22Rv1 (cell line): ENCODE data around the gene SPTLC2.

ENCODE experiments used
- H3K27ac ChIP-seq: fragments of 450-650 bp; 2 replicates; pipeline ENCODE4 v1.5.1; 2017
- CTCF ChIP-seq: fragments of 450-650 bp; IDR thresholded peaks from 2 replicates; pipeline ENCODE4 v1.5.1; 2017; ENCODE audit warnings: mild to moderate bottlenecking
- ZFX ChIP-seq: fragments of 450-650 bp; IDR thresholded peaks from 2 replicates; pipeline ENCODE4 v1.6.1; 2017; ENCODE audit warnings: antibody characterized with exemption, borderline replicate concordance

SPTLC2 gene

GRCh38 chr14:77459072-77459723 is 157.2 kb downstream of the SPTLC2 start:
- peak overlapping the region; percentile 84 for H3K27ac ChIP-seq

DNA sequence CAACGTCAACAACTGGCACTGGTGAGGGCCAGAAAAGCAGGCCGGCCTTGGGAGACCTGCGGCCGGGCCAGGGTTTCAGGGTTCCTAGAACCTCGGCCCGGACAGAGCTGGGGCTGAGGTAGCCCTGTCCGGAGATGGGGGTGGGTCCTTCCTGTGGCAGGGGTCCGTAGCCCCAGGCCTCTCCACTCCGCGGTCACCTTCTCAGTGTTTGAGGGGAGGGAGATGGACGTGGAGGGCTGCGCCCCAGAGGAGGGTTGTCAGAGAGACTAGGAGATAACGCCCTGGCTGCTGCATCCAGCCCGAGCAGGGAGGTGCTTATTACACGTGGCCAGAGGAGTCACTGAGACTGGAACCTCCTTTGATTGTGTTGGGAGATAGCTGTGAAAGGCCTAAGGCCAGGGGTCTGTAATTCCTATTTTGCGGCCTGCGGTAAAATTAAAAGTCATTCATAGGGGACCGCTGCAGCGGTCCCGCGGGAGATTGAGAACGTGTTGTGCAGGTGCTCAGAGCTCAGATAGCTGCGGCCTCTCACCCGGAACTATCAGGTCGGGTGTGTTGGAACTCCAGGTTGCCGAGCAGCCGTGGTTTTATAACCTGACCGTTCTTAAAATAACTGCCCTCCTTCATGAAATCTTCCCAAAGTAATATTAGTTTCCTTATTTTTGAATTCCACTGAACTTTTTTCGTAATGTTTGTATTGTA is 158.0 kb downstream of the SPTLC2 start:
- H3K27ac ChIP-seq, result peak overlapping the region; percentile 84
- TF ChIP-seq ZFX (no peak), CTCF (no peak)

More at GRCh38 chr14:77459072-77459723, 157.2 kb downstream of the SPTLC2 start:
- TF ChIP-seq CTCF (peak; percentile 79), ZFX (no peak)

GRCh38 chr14:77457522-77458248 is 158.8 kb downstream of the SPTLC2 start, which contains the start of the genes AHSA1 and VIPAS39:
Gene AHSA1, plus strand, starts transcription at chr14:77458093. Its CDS starts 97 bp downstream, at chr14:77458190.
Gene VIPAS39, minus strand, starts transcription at chr14:77457601. Its CDS starts 3,499 bp downstream, at chr14:77454102.
- H3K27ac ChIP-seq, result peak within 1 kb of the TSS; percentile 84
- TF ChIP-seq ZFX (no peak), CTCF (0 out of 2 replicates have a peak, but pooled peaks have one; percentile 7)

GRCh38 chr14:77457115-77457521 is 159.3 kb downstream of the SPTLC2 start:
- peak overlapping the region; percentile 84 for H3K27ac ChIP-seq
- no peak for TF ChIP-seq ZFX
- TF ChIP-seq CTCF, result no peak
